Mesenchymal stem cell (in vitro differentiated cells and primary cell): ENCODE data around the gene RNF152.

Experiments
- DNase-seq: peaks from one replicate; pipeline ENCODE4 v3.0.0-alpha.2; 2013
- H2AFZ ChIP-seq: one replicate; pipeline ENCODE4 v1.6.1; 2013; ENCODE audit warnings: low read depth, mild to moderate bottlenecking, control low read depth, inconsistent platforms, low read length, moderate library complexity
- H2AK5ac ChIP-seq: 2 replicates; pipeline ENCODE4 v1.6.1; 2013; ENCODE audit warnings: low read length, moderate library complexity, mild to moderate bottlenecking, inconsistent platforms; ENCODE audit not compliant: severe bottlenecking
- H2BK120ac ChIP-seq: one replicate; pipeline ENCODE4 v1.6.1; 2013; ENCODE audit warnings: low read depth, mild to moderate bottlenecking, inconsistent platforms, low read length, moderate library complexity
- H2BK12ac ChIP-seq, 2 experiments: one replicate each; pipeline ENCODE4 v1.6.1; 2013; ENCODE audit warnings: inconsistent platforms in 2 of 2, low read length in 2 of 2, mild to moderate bottlenecking in 2 of 2, moderate library complexity in 2 of 2, control low read depth in 1 of 2
- H2BK15ac ChIP-seq: one replicate; pipeline ENCODE4 v1.6.1; 2013; ENCODE audit warnings: mild to moderate bottlenecking, low read depth, inconsistent platforms; ENCODE audit not compliant: poor library complexity, severe bottlenecking
- H2BK5ac ChIP-seq: 2 replicates; pipeline ENCODE4 v1.6.1; 2013; ENCODE audit warnings: low read depth, mild to moderate bottlenecking, low read length, control low read depth, inconsistent platforms; ENCODE audit not compliant: poor library complexity, severe bottlenecking
- H3K14ac ChIP-seq, 2 experiments: one replicate each; pipeline ENCODE4 v1.6.1; 2013; ENCODE audit warnings: inconsistent platforms in 2 of 2, low read length in 2 of 2, control low read depth in 1 of 2, mild to moderate bottlenecking in 1 of 2, moderate library complexity in 1 of 2
- H3K18ac ChIP-seq, 2 experiments: one replicate each; pipeline ENCODE4 v1.6.1; 2013; ENCODE audit warnings: inconsistent platforms in 2 of 2, low read length in 2 of 2, control low read depth in 1 of 2, low read depth in 1 of 2, mild to moderate bottlenecking in 1 of 2
- H3K23ac ChIP-seq, 2 experiments: one replicate each; pipeline ENCODE4 v1.6.1; 2013; ENCODE audit warnings: inconsistent platforms in 2 of 2, low read length in 2 of 2, mild to moderate bottlenecking in 2 of 2, moderate library complexity in 2 of 2, control low read depth in 1 of 2
- H3K27ac ChIP-seq: 2 replicates; pipeline ENCODE4 v1.5.1; 2013; ENCODE audit warnings: mild to moderate bottlenecking, moderate library complexity, low read length, control low read depth, inconsistent platforms; ENCODE audit not compliant: poor library complexity, severe bottlenecking
- H3K27me3 ChIP-seq, 2 experiments: 2 replicates each; pipeline versions ENCODE4 v1.6.1 to v1.7.0; 2013; ENCODE audit warnings: low read length in 2 of 2, mild to moderate bottlenecking in 2 of 2, moderate library complexity in 2 of 2, control low read depth in 1 of 2, inconsistent platforms in 1 of 2; ENCODE audit not compliant: control insufficient read depth in 1 of 2, insufficient read depth in 1 of 2
- H3K36me3 ChIP-seq, 2 experiments: 2 replicates each; pipeline versions ENCODE4 v1.6.1 to v1.7.0; 2013; ENCODE audit warnings: low read length in 2 of 2, control low read depth in 1 of 2, inconsistent platforms in 1 of 2, low read depth in 1 of 2, mild to moderate bottlenecking in 1 of 2; ENCODE audit not compliant: insufficient read depth in 2 of 2, control insufficient read depth in 1 of 2
- H3K4ac ChIP-seq, 2 experiments: one replicate each; pipeline ENCODE4 v1.6.1; 2013; ENCODE audit warnings: inconsistent platforms in 2 of 2, low read length in 2 of 2, mild to moderate bottlenecking in 2 of 2, moderate library complexity in 2 of 2, control low read depth in 1 of 2, low read depth in 1 of 2
- H3K4me1 ChIP-seq: 2 replicates; pipeline ENCODE4 v1.6.1; 2013; ENCODE audit warnings: low read depth, low read length, control low read depth; ENCODE audit not compliant: control insufficient read depth, insufficient read depth
- H3K4me2 ChIP-seq: 2 replicates; pipeline ENCODE4 v1.6.1; 2013; ENCODE audit warnings: low read length, mild to moderate bottlenecking, inconsistent platforms; ENCODE audit not compliant: poor library complexity, severe bottlenecking
- H3K4me3 ChIP-seq, 2 experiments: 2 replicates each; pipeline versions ENCODE4 v1.5.1 to v1.7.0; 2013; ENCODE audit warnings: low read length in 2 of 2, mild to moderate bottlenecking in 2 of 2, control low read depth in 1 of 2, low read depth in 1 of 2; ENCODE audit not compliant: insufficient read depth in 1 of 2
- H3K79me1 ChIP-seq: replicated peaks from 2 replicates; pipeline ENCODE4 v1.6.1; 2013; ENCODE audit warnings: mild to moderate bottlenecking, control low read depth, low read length, inconsistent platforms; ENCODE audit not compliant: poor library complexity, severe bottlenecking
- H3K9ac ChIP-seq: 2 replicates; pipeline ENCODE4 v1.7.0; 2013; ENCODE audit warnings: mild to moderate bottlenecking, low read length, moderate library complexity
- H3K9me3 ChIP-seq: 2 replicates; pipeline ENCODE4 v1.7.0; 2013; ENCODE audit warnings: mild to moderate bottlenecking, low read length; ENCODE audit not compliant: control insufficient read depth
- H4K8ac ChIP-seq: one replicate; pipeline ENCODE4 v1.6.1; 2013; ENCODE audit warnings: inconsistent platforms, mild to moderate bottlenecking, low read length, moderate library complexity
- H4K91ac ChIP-seq: one replicate; pipeline ENCODE4 v1.6.1; 2013; ENCODE audit warnings: mild to moderate bottlenecking, low read length, inconsistent platforms
- WGBS: methylation state at CpG from one replicate; pipeline ENCODE4 v1.1.7; 2013; ENCODE audit warnings: mixed read lengths; 5-methylcytosine and 5-hydroxymethylcytosine counted together

Gene RNF152

GRCh38 chr18:61859113-61859512 is 33.7 kb downstream of the RNF152 start:
- Histone ChIP-seq H4K8ac (no peak overlapping the region), H3K36me3 (no peaks in the 10 kb centered on the region), H2BK120ac (no peak overlapping the region), H3K27me3 (no peaks in the 10 kb centered on the region), H3K4ac (no peak overlapping the region), H3K4me3 (no peak overlapping the region), H3K27ac (no peak overlapping the region), H4K91ac (no peak overlapping the region), H2BK12ac (peak overlapping the region in 1 of 2 experiments; percentile 12), H2AK5ac (no peak overlapping the region), H3K18ac (no peak overlapping the region), H2BK15ac (no peak overlapping the region), H3K4me2 (no peak overlapping the region), H2AFZ (no peak overlapping the region), H3K79me1 (no peaks in the 10 kb centered on the region), H3K4me1 (no peaks in the 10 kb centered on the region), H3K23ac (no peak overlapping the region), H3K14ac (no peak overlapping the region), H2BK5ac (no peak overlapping the region), H3K9ac (no peak overlapping the region), H3K9me3 (no peaks in the 10 kb centered on the region)
- WGBS: 99% methylated on average over 9 of the region's 9 CpGs
- DNase-seq: no peak

GRCh38 chr18:61856678-61857077 is 36.1 kb downstream of the RNF152 start:
- Histone ChIP-seq H3K36me3 (no peaks in the 10 kb centered on the region), H3K79me1 (no peaks in the 10 kb centered on the region), H3K27ac (no peak overlapping the region), H2BK5ac (no peak overlapping the region), H3K4me2 (no peak overlapping the region), H3K4me1 (peaks cover 1% of the 10 kb centered on the region), H3K14ac (no peak overlapping the region), H3K18ac (no peak overlapping the region), H4K91ac (no peak overlapping the region), H3K4ac (no peak overlapping the region), H4K8ac (no peak overlapping the region), H3K23ac (no peak overlapping the region), H2AK5ac (no peak overlapping the region), H3K4me3 (no peak overlapping the region), H2AFZ (no peak overlapping the region), H2BK12ac (no peak overlapping the region), H2BK15ac (no peak overlapping the region), H3K27me3 (no peaks in the 10 kb centered on the region), H3K9ac (no peak overlapping the region), H3K9me3 (no peaks in the 10 kb centered on the region), H2BK120ac (no peak overlapping the region)
- WGBS: 90% methylated on average over 3 of the region's 4 CpGs
- DNase-seq: no peak

- Histone ChIP-seq H3K14ac (peak overlapping the region in 1 of 2 experiments; percentile 61), H3K18ac (peak overlapping the region; percentile 54 to 81), H4K91ac (peak overlapping the region; percentile 48), H2BK12ac (peak overlapping the region in 1 of 2 experiments; percentile 45), H2AK5ac (no peak overlapping the region), H3K9me3 (no peaks in the 10 kb centered on the region), H3K27me3 (no peaks in the 10 kb centered on the region), H3K23ac (no peak overlapping the region), H2BK5ac (no peak overlapping the region), H4K8ac (peak overlapping the region; percentile 52), H3K79me1 (no peaks in the 10 kb centered on the region), H3K36me3 (no peaks in the 10 kb centered on the region), H3K27ac (no peak overlapping the region), H3K4me1 (peaks cover 1% of the 10 kb centered on the region), H3K9ac (no peak overlapping the region), H2AFZ (no peak overlapping the region), H3K4me2 (no peak overlapping the region), H2BK15ac (peak overlapping the region; percentile 94), H3K4me3 (no peak overlapping the region), H3K4ac (no peak overlapping the region), H2BK120ac (no peak overlapping the region)
- 99% methylated on average over 19 of the region's 19 CpGs for WGBS
- DNase-seq: no peak
These were observed 37.1 kb downstream of the RNF152 start for GRCh38 chr18:61855449-61856378.

GRCh38 chr18:61854578-61855448 is 38.0 kb downstream of the RNF152 start:
- Histone ChIP-seq H3K79me1 (no peaks in the 10 kb centered on the region), H3K4me3 (no peak overlapping the region), H2BK12ac (no peak overlapping the region), H4K8ac (peak overlapping the region; percentile 52), H3K14ac (no peak overlapping the region), H3K9me3 (no peaks in the 10 kb centered on the region), H2AK5ac (no peak overlapping the region), H3K4me1 (peaks cover 1% of the 10 kb centered on the region), H4K91ac (peak overlapping the region; percentile 48), H2BK15ac (peak overlapping the region; percentile 94), H3K4ac (no peak overlapping the region), H2BK120ac (no peak overlapping the region), H2BK5ac (no peak overlapping the region), H3K18ac (peak overlapping the region; percentile 33 to 54), H3K27me3 (no peaks in the 10 kb centered on the region), H3K9ac (no peak overlapping the region), H3K23ac (no peak overlapping the region), H2AFZ (no peak overlapping the region), H3K4me2 (no peak overlapping the region), H3K27ac (no peak overlapping the region), H3K36me3 (no peaks in the 10 kb centered on the region)
- WGBS: 71% methylated on average over 8 of the region's 9 CpGs
- DNase-seq: peak; percentile 77
